ENCODE data around the gene FYN. TPM values are rescaled to one million over a fixed set of nuclear protein-coding genes. Genes with fewer than 3 reads are reported as not detected.

Gene FYN
- total and polyA plus RNA-seq, 9 of the 15 experiments (the other 6 are each of a cell fraction or from before 2014, with no cell fraction given): 2.9 to 22.1 (median 11.4) TPM

DNA sequence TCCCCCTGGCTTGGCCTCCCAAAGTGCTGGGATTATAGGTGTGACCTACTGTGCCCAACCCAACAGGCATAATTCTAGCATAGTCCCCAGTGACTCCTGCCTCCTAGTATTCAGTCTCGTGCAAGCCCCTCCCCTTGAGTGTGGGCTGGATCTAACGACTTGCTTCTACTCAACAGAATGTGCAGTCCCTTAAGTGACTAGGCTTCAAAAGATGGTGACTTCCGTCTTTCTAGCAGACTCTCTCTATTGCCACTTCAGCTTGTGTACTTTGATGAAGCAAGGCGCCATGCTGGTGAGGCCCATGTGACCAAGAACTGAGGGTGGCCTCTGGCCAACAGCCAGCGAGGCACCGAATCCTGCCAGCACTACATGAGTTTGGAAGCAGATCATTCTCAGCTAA, 157.9 kb downstream of the FYN start:
- in situ Hi-C loops (cut with MboI): loop anchor here (25.0 kb wide), 1 partner anchor 597 kb away; no protein-coding TSS in a partner anchor
- BruUV-seq (replicated peaks): no TSS peak
- no peak overlapping the region for H3K4me2 ChIP-seq (ENCODE audit: insufficient read depth, low read length)
- TF ChIP-seq NFIC (IDR thresholded peaks at IDR 0.05) (peak; percentile 16; the same call in 1 of the 2 replicates), ZNF717 (CRISPR knock-in tag; IDR thresholded peaks at IDR 0.05) (no peak)
- TF ChIP-seq, protein P1, sequence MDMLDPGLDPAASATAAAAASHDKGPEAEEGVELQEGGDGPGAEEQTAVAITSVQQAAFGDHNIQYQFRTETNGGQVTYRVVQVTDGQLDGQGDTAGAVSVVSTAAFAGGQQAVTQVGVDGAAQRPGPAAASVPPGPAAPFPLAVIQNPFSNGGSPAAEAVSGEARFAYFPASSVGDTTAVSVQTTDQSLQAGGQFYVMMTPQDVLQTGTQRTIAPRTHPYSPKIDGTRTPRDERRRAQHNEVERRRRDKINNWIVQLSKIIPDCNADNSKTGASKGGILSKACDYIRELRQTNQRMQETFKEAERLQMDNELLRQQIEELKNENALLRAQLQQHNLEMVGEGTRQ (CRISPR knock-in tag; IDR thresholded peaks at IDR 0.05): peak; percentile 23; the same call in 1 of the 2 replicates
- no peak overlapping the region for H3K27ac ChIP-seq (ENCODE audit: extremely low read depth, low read depth, low read length)
- WGBS (ENCODE audit: insufficient coverage, low coverage, missing lambda C conversion rate): 21% methylated on average over 6 of the region's 6 CpGs
- H3K79me2 ChIP-seq (ENCODE audit: control insufficient read depth, insufficient read depth, low read length): no peaks in the 10 kb centered on the region
- H3K4me1 ChIP-seq (replicated peaks in 1 of 2; ENCODE audit: control insufficient read depth in 2 of 2, insufficient read depth in 2 of 2, low read length in 2 of 2): no peaks in the 10 kb centered on the region
- intact Hi-C loops (cut with micrococcal nuclease): no loop called here
- no peak for FAIRE-seq
- no peak overlapping the region for H2AFZ ChIP-seq (ENCODE audit: low read depth, low read length)
- ChIA-PET CTCF (ENCODE audit: low intra/inter-chr PET ratio) (no interaction called here), POLR2A (no interaction called here)
- no peaks in the 10 kb centered on the region for H3K9me1 ChIP-seq (ENCODE audit: control insufficient read depth, insufficient read depth, low read length)
- ATAC-seq: no peak
- no peaks in the 10 kb centered on the region for H3K9me3 ChIP-seq (replicated peaks; ENCODE audit: control insufficient read depth, insufficient read depth, low read depth, low read length)
- peaks cover 0 to 13% of the 10 kb centered on the region in 2 experiments; a peak in 2 of 5 replicates for H3K27me3 ChIP-seq (ENCODE audit: control insufficient read depth in 2 of 2, insufficient read depth in 2 of 2, low read length in 2 of 2)
- no peak for DNase-seq (ENCODE audit: extremely low read depth in 1 of 4, low spot score in 3 of 4)
- no peak overlapping the region for H3K4me3 ChIP-seq
- H3K36me3 ChIP-seq (ENCODE audit: control insufficient read depth, insufficient read depth, low read length): no peaks in the 10 kb centered on the region
- H3K9ac ChIP-seq (ENCODE audit: insufficient read depth in 1 of 2, low read depth in 2 of 2, low read length in 2 of 2): no peak overlapping the region
- H4K20me1 ChIP-seq (replicated peaks; ENCODE audit: control insufficient read depth, insufficient read depth, low read length): no peaks in the 10 kb centered on the region

DNA sequence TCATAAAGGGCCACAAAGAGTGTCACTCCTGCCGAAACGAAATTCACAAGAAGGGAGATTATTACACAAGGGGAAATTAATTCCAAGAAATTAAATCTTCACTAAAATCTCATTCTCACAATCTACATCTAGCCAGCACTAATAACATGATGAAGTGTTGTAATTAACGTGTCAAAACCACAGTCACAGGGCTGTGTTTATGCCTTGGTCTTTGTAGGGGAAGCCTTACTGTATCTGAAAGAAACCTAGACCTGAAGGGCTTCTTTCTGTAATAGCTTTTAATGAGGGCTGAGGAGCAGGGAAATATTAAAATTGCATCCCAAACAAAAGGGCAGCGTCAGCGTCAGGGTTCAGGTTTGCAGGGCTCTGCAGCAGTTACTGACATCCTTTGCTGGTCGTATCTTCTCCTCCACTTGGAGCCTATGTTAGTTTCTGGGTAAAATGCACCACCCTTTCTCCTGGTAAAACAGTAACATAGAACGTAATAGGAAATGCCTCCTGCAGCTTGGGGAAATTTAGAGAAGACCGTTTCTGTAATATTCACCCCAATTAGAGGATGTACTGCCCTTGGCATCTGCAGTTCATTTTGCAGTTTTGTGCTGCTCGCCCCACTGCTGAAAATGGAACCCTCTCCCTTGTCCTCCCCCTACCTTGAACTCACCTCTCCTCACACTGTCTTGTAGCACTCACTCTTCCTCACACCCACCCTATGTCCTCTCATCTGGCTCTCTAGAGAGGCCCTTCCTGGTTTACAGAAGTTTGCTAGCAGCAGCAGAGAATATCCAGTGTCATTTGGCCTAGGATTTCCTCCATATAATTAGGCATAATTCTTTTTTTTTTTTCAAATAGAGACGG, 158.6 kb downstream of the FYN start:
- H3K9me1 ChIP-seq (ENCODE audit: control insufficient read depth, insufficient read depth, low read length): no peaks in the 10 kb centered on the region
- POLR2A ChIA-PET: no interaction called here
- FAIRE-seq (no peak), ATAC-seq (no peak), DNase-seq (ENCODE audit: extremely low read depth in 1 of 4, low spot score in 3 of 4) (no peak)
- H3K4me1 ChIP-seq (replicated peaks in 1 of 2; ENCODE audit: control insufficient read depth in 2 of 2, insufficient read depth in 2 of 2, low read length in 2 of 2): no peaks in the 10 kb centered on the region
- whole genome bisulfite sequencing (ENCODE audit: insufficient coverage, low coverage, missing lambda C conversion rate): 16% methylated on average over 10 of the region's 10 CpGs
- H3K9me3 ChIP-seq (replicated peaks; ENCODE audit: control insufficient read depth, insufficient read depth, low read depth, low read length): no peaks in the 10 kb centered on the region
- H3K9ac ChIP-seq (ENCODE audit: insufficient read depth in 1 of 2, low read depth in 2 of 2, low read length in 2 of 2): no peak overlapping the region
- BruUV-seq (replicated peaks): no TSS peak
- intact Hi-C loops (cut with micrococcal nuclease): loop anchor here (5.0 kb wide), 1 partner anchor 158 kb away; the partner anchor contains the start of gene FYN
- no peaks in the 10 kb centered on the region for H3K36me3 ChIP-seq (ENCODE audit: control insufficient read depth, insufficient read depth, low read length)
- no peaks in the 10 kb centered on the region for H3K79me2 ChIP-seq (ENCODE audit: control insufficient read depth, insufficient read depth, low read length)
- H2AFZ ChIP-seq (ENCODE audit: low read depth, low read length): no peak overlapping the region
- no peak overlapping the region for H3K4me2 ChIP-seq (ENCODE audit: insufficient read depth, low read length)
- CTCF ChIA-PET (ENCODE audit: low intra/inter-chr PET ratio): no interaction called here
- no peak overlapping the region for H3K4me3 ChIP-seq
- peaks cover 0 to 8% of the 10 kb centered on the region in 2 experiments; a peak in 2 of 5 replicates for H3K27me3 ChIP-seq (ENCODE audit: control insufficient read depth in 2 of 2, insufficient read depth in 2 of 2, low read length in 2 of 2)
- in situ Hi-C loops (cut with MboI): loop anchor here (25.0 kb wide), 1 partner anchor 598 kb away; no protein-coding TSS in a partner anchor
- H3K27ac ChIP-seq (ENCODE audit: extremely low read depth, low read depth, low read length): no peak overlapping the region
- no peaks in the 10 kb centered on the region for H4K20me1 ChIP-seq (replicated peaks; ENCODE audit: control insufficient read depth, insufficient read depth, low read length)
- TF ChIP-seq MCM3 (IDR thresholded peaks at IDR 0.05): no peak
- no peak for TF ChIP-seq SETDB1 (IDR thresholded peaks at IDR 0.05; ENCODE audit: low read length)
- TF ChIP-seq SREBF1 (IDR thresholded peaks at IDR 0.05; ENCODE audit: borderline replicate concordance, low read depth, low read length): no peak
- no peak for TF ChIP-seq ZNF398 (CRISPR knock-in tag; IDR thresholded peaks at IDR 0.05)
- no peak for TF ChIP-seq ARNT (IDR thresholded peaks at IDR 0.05)
- no peak for TF ChIP-seq ZNF134 (CRISPR knock-in tag; conservative IDR thresholded peaks at IDR 0.05)
- TF ChIP-seq JUND (IDR thresholded peaks at IDR 0.05; ENCODE audit: borderline replicate concordance, low read depth, low read length): no peak
- no peak for TF ChIP-seq JUND (tag; IDR thresholded peaks at IDR 0.05; ENCODE audit: borderline replicate concordance, low read depth, low read length)
- TF ChIP-seq ZBTB17 (CRISPR knock-in tag; IDR thresholded peaks at IDR 0.05): no peak
- TF ChIP-seq MEF2D (tag; conservative IDR thresholded peaks at IDR 0.05; ENCODE audit: low read depth): no peak

All from K562 (cell line).